SU-DHL-6 (cell line): ENCODE results near the gene PLXNC1.

Experiments used
- EZH2phosphoT487 ChIP-seq: fragments of 200-600 bp; sonication (generic), shearing (Covaris generic); conservative IDR thresholded peaks from 2 replicates; pipeline ENCODE4 v1.6.1; 2018; ENCODE audit warnings: mild to moderate bottlenecking, antibody characterized with exemption, low read length, moderate library complexity, mixed read lengths
- TF ChIP-seq, protein P1 (sequence below): fragments of 200-600 bp; sonication (generic); IDR thresholded peaks from one replicate; pipeline ENCODE4 v1.5.1; 2017; ENCODE audit warnings: antibody characterized with exemption, mild to moderate bottlenecking, low read length, moderate library complexity; ENCODE audit not compliant: insufficient read depth, poor library complexity, severe bottlenecking

DNA sequence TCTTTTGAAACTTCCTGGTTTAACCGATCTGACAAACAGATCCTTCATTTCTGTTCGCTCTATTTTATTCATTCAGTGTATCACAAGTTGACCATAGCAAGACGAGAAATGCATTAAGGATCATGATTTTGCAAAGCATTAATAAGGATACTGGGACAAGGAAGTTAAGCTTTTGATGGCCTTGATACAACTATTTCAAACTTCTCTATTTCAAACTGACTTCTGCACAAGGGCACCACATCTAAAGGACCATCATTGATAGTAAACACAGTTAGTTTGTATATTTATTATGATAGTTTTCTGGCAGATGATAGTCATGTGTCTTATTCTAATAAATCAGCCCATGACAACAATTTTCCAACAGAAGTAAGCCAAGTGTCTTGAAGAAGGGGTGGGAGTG is 25.8 kb upstream of the PLXNC1 start:
- TF ChIP-seq, protein P1, sequence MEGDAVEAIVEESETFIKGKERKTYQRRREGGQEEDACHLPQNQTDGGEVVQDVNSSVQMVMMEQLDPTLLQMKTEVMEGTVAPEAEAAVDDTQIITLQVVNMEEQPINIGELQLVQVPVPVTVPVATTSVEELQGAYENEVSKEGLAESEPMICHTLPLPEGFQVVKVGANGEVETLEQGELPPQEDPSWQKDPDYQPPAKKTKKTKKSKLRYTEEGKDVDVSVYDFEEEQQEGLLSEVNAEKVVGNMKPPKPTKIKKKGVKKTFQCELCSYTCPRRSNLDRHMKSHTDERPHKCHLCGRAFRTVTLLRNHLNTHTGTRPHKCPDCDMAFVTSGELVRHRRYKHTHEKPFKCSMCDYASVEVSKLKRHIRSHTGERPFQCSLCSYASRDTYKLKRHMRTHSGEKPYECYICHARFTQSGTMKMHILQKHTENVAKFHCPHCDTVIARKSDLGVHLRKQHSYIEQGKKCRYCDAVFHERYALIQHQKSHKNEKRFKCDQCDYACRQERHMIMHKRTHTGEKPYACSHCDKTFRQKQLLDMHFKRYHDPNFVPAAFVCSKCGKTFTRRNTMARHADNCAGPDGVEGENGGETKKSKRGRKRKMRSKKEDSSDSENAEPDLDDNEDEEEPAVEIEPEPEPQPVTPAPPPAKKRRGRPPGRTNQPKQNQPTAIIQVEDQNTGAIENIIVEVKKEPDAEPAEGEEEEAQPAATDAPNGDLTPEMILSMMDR: no peak
- no peak for TF ChIP-seq EZH2phosphoT487
